Measurements from ENCODE around the gene PLXNA2. TPM values are rescaled to one million over a fixed set of nuclear protein-coding genes. Genes with fewer than 3 reads are reported as not detected.

PLXNA2 gene
- total RNA-seq, 1 experiment from 2014 or later: 0.89 TPM

GRCh38 chr1:208289716-208290115 lies 45.5 kb upstream of the PLXNA2 start:
- TF ChIP-seq CTCF (IDR thresholded peaks at IDR 0.05 in 2 of 3, conservative IDR thresholded peaks at IDR 0.05 in 1 of 3; ENCODE audit: borderline replicate concordance in 1 of 3, insufficient read depth in 1 of 3, low read depth in 2 of 3, low read length in 2 of 3) (no peak), EZH2 (IDR thresholded peaks at IDR 0.05) (no peak), FOSL1 (IDR thresholded peaks at IDR 0.05; ENCODE audit: low read depth) (no peak), REST (IDR thresholded peaks at IDR 0.05; ENCODE audit: low read depth) (no peak), JUND (IDR thresholded peaks at IDR 0.05) (no peak), YY1 (IDR thresholded peaks at IDR 0.05; ENCODE audit: extremely low read depth, insufficient replicate concordance, low read depth, low read length) (no peak), CBX3 (IDR thresholded peaks at IDR 0.05; ENCODE audit: low read depth) (no peak), SRF (IDR thresholded peaks at IDR 0.05; ENCODE audit: low read depth) (no peak)
- H4K20me1 ChIP-seq (ENCODE audit: insufficient read depth): no peaks in the 10 kb centered on the region
- no peak overlapping the region for H3K9ac ChIP-seq (ENCODE audit: low read length)
- no peak overlapping the region for H3K4me2 ChIP-seq (ENCODE audit: low read length)
- H3K4me3 ChIP-seq (replicated peaks in 1 of 2; ENCODE audit: low read depth in 1 of 2, low read length in 2 of 2): no peak overlapping the region
- no peak overlapping the region for H3K27ac ChIP-seq (ENCODE audit: low read depth, low read length)
- no peaks in the 10 kb centered on the region for H3K36me3 ChIP-seq (ENCODE audit: control insufficient read depth in 1 of 2, insufficient read depth in 2 of 2, low read length in 2 of 2)
- no peak for ATAC-seq
- H3K4me1 ChIP-seq (ENCODE audit: control insufficient read depth in 1 of 2, insufficient read depth in 2 of 2, low read length in 2 of 2): no peaks in the 10 kb centered on the region
- intact Hi-C loops (cut with micrococcal nuclease): no loop called here
- no peak for DNase-seq (ENCODE audit: low read depth, low spot score)
- H2AFZ ChIP-seq (ENCODE audit: low read depth, low read length, poor library complexity, severe bottlenecking): no peak overlapping the region
- ChIA-PET POLR2A (no interaction called here), CTCF (no interaction called here), RAD21 (ENCODE audit: low non-redundant PET in 1 of 2, low total read pairs in 2 of 2, uncharacterized antibody in 2 of 2, unreplicated experiment in 2 of 2) (no interaction called here)
- H3K79me2 ChIP-seq (ENCODE audit: insufficient read depth, low read length): no peaks in the 10 kb centered on the region
- BruUV-seq (replicated peaks): no TSS peak
- no peaks in the 10 kb centered on the region for H3K9me2 ChIP-seq (ENCODE audit: insufficient read depth)
- H3K27me3 ChIP-seq (ENCODE audit: insufficient read depth, low read length): peaks cover 54% of the 10 kb centered on the region
- no peaks in the 10 kb centered on the region for H3K9me3 ChIP-seq (ENCODE audit: control insufficient read depth in 1 of 2, insufficient read depth in 1 of 2, low read depth in 1 of 2, low read length in 2 of 2)

Data from HCT116 (cell line).